Kidney tubule cell (primary cell): ENCODE data around the gene RASAL2.
A peak's percentile ranks its signal among the peaks of the same experiment; 100 is the strongest.
"Not testable (repeated sequence)": the region's sequence is repeated elsewhere in the genome, so short reads cannot be mapped to it uniquely, and the experiment has no call there.

ENCODE experiments used
- DNase-seq: peaks from one replicate; pipeline ENCODE4 v3.0.0-alpha.2; 2018; ENCODE audit warnings: low spot score

Gene RASAL2

DNA sequence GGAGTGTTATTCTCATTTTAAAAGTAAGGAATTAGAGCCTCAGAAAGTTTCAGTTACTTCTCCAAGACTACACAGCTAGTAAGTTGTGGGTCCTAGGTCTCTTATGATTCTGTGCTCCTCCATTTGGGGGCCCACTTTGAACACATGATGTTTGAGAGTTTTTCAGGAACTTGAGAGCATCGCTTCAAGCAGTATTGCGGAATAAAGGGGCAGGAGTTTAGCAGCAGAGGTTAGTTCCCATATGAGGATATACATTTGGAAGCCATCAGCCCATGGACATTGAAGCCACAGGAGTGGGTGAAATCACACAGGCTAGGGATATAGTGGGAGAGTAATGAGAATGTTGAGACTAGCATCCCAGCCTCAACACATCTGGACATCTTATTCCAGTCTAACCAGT lies 143.2 kb downstream of the RASAL2 start:
- DNase-seq = no peak

DNA sequence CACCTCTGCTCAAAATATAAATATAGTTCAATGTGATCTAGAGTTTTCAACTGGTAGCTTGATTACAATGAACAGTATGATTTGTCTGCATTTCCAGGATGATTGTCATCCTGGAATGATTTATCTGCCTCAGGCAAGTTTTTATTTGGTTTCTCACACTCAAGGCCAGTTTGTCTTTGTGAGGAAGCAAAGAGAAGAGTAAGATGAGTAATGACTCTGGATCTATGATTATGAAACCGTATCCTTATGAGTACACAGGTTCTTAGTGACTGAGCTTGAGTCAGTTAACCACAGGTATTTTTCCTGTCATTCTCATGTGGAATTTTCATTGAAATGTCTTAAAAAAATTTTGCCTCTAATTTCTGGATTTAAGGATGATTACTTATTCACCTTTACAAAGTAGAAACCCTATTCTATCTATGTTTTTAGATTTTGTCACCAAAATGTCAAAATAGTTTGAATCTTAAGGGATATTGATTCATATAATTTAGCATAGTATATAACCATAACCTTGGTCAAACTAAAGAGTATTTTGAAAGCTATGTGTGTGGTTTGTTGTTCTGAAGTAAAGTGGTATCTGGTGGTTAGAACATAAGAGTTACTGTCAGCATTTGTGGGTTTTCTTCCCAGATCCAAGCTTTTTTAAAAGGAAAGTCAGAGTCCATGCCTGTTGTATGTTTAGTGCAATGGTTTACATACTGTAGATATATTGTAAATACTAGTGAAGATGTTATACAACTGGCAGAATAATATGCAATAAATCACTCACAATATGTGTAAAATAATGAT lies 145.0 kb downstream of the RASAL2 start:
- DNase-seq = peak; percentile 99

DNA sequence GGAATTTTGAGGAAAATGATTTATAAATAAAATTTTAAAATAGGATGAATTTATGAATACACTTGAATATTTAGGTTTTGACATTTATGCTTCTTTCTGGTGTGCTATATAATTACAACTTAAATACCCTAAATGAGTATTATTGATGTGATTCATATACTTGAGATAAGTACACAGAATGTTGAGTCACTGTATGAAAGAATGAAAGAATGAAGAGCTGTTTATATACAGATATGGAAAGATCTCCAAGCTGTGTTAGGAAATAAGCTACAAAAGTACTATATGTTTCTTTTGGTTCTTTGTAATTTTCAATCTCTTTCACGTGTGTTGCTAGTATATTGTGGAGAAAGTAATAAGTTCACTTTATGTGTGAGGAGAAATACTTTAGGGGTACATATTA lies 147.2 kb downstream of the RASAL2 start:
- DNase-seq = peak; percentile 36

DNA sequence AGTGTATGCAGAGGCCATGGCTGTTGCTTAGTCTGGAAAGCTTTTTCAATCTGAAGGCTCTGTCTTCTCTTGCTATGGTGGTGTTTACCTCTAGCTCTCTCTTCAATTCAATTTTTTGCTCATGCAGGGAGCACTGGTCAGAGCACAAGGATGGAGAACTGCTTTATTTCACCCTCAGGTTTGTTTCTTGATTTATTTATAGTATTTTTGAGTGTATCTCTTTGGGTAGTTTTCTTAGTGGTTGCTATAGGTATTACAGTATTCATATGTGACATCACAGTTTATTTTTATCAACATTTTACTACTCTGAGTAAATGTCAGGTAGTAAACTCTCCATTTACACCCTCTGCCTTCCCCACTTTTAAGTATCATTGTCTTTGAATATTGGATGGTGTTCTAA lies 147.9 kb downstream of the RASAL2 start:
- no peak for DNase-seq

DNA sequence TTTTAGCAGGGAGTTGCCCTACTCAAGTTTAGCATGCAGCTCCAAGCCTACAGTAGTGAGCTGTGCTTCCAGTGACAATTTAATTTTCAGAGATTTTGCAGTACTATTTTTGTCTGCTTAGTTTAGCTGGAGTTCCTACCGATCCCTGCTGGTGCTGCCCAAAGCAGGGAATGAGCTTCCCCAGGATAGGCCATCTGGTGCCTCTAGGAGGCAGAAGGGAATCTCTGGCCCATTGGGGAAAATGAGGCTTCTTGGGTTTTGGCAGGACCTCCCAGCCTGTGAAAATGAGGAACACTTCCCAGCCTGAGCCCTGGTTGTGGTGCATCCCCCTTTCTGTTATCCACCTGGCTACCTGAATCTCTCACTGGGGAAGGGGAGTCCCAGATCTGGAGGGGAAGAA lies 149.2 kb downstream of the RASAL2 start:
- no peak for DNase-seq

DNA sequence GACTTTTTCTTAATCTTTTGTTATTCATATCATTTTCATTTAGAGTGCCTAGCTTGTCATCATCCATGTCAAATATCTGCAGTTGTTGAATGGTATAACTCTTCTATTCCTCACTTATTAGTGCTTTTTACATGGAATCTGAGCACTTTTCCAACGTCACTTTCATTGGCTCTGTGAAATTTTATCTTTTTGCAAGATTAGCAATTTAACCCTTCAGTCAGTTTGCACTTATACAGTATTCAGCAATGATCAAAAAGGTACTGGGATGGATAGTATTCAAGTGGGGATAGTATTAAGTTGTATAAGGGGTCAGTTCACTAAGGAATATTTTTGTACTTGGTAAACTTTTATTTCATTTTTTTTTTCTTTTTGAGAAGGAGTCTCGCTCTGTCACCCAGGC lies 150.0 kb downstream of the RASAL2 start:
- DNase-seq = no peak

DNA sequence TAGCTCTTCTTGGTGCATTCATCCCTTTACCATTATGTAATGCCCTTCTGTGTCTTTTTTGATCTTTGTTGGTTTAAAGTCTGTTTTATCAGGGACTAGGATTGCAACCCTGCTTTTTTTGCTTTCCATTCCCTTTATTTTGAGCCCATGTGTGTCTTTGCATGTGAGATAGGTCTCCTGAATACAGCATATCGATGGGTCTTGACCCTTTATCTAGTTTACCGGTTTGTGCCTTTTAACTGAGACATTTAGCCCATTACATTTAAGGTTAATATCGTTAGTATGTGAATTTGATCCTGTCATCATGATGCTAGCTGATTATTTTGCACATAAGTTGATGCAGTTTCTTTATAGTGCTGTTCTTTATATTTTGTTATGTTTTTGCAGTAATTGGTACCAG lies 154.4 kb downstream of the RASAL2 start:
- DNase-seq = not testable (repeated sequence)

DNA sequence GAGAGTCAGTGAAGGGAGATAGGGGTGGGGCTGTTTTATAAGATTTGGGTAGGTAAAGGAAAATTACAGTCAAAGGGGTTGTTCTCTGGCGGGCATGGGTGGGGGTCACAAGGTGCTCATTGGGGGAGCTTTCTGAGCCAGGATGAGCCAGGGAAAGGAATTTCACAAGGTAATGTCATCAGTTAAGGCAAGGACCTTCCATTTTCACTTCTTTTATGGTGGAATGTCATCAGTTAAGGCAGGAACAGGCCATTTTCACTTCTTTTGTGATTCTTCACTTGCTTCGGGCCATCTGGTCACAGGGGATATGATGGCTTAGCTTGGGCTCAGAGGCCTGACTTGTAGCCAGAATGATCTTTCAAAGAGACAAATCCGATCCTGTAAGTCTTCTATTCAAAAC lies 159.7 kb downstream of the RASAL2 start:
- not testable (repeated sequence) for DNase-seq

DNA sequence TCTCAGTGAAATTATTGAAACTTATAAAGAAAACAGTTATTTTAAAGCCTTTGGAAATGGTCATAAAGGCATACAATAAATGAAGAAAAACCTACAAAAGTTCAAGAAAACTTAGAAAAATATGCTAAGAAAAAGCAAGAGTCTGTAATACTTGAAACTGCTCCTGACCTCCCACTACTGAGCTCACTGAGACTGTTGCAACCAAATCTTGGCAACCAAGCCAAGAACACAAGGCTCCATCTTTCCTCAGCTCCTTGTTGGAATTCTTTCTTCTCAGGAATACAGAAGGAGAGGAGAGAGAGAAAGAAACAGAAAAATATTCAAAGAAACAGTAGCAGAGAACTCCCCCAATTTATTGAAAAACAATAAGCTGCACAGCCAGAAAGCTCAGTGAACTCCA lies 160.5 kb downstream of the RASAL2 start:
- no peak for DNase-seq

DNA sequence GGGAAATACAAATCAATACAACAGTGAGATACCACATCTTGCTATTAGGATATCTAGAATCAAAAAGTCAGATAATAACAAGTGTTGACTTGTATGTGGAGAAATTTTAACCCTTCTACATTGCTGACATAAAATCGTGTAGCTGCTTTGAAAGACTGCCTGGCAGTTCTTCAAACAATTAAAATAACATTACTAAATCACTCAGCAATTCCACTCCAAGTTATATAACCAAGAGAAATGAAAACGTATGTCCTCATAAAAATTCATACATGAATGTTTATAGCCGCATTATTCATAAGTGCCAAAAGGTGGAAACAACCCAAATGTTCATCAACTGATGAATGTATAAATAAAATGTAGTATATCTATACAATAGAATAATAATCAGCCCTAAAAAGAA lies 164.6 kb downstream of the RASAL2 start:
- no peak for DNase-seq

DNA sequence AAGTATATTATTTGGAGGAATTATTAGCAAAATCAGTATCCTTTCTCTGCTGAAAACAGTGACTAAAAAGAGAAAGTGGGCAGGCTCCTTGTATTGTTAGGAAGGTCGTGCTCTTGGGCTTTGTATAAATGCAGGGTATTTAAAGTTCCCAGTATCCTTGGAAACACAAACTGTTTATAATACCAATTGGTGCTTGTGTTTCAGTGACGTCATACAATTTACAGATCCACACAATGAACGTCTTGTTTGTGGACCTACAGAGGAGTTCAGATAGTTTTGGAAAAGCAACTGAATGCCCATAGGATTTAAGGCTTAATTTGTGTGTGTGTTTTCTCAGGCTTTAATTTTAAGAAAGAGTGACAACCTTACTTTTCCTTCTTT lies 168.2 kb downstream of the RASAL2 start:
- no peak for DNase-seq

DNA sequence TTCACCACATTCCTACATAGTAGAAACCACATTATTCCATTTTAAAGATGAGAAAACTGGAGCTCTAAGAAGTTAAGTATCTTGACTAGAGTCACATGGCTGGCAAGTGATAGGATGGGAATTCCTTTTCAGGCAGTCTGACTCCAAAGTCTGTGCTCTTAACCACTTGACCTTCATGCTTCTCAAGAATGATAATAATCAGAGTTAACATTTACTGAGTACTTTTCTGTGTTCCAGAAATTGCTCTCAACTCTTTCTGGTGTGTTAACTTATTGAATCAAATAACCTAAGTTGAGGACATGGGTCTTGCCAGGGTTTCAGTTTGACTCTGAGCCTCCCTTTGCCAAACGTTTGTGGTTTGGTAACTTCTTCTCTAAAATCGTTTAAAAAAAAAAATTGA lies 169.4 kb downstream of the RASAL2 start:
- no peak for DNase-seq

DNA sequence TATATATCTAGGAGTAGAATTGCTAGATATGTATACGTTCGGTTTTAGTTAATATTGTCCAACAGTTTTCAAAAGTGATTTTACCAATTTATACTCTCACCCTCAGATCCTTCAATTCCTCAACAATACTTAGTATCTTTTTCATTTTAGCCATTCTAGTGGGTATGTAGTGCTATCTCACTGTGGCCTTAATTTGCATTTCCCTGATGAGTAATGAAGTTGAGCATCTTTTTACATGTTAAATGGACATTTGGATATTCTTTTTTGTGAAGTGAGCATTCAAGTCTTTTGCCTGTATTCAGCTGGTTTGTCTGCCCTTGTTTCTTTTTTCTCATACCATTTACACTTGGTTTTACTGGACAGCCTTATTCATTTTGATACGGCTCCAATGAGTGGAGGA lies 172.2 kb downstream of the RASAL2 start:
- DNase-seq = no peak

DNA sequence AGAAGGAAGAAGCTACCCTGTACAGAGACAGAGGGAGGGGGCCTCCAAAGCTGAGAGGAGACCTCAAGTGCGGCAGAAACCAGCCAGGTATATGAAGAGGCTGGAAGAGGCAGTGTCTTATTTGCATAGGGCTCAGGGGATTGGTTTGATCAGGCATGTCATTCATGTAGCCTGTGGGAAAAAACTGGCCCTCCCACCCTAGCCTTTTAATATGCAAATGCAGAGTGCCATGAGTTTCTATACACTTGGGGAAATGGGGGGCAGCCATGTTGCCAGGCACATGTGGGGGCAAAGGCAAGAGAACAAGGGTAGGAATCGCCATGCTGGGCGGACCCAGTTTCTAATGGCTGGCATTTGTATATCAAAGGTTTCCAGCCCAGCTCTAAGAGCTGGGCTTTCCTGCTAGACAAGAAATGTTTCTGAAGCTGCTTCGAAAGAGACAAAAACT lies 172.7 kb downstream of the RASAL2 start:
- DNase-seq = no peak

DNA sequence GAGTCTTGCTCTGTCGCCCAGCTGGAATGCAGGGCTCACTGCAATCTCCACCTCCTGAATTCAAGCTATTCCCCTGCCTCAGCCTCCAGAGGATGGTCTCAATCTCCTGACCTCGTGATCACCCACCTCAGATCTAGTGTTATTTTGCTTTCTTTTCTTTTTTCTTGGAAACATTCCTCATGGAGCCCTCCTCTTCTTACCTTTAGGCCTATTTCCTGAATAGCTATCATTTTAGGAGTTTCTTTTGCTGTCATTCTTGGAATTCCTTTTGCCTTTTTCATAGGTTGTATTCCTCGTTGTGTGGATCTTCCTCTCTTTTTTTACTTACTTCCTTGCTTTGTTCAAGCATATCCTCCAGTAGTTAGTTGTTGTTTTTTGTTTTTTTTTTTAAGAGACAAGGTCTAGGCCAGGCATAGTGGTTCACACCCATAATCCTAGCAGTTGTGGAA lies 173.8 kb downstream of the RASAL2 start:
- peak; percentile 95 for DNase-seq

DNA sequence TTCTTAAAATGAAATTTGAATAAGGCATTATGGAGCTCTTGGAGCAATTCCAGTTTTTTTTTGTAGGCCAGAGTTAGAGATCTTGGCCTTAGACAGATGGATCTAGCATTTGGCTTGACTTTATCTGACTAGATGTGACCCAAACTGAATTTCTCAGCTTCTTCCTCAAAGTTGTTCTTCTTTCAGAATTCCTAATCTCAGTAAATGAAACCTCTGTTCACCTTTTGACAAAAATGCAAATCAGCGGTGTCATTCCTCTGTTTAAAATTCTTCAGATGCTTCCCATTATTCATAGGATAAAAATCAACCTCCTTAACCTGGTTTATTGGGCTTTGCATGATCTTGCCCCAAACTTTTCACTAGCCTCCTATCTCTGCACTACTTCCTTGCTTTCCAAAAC lies 177.6 kb downstream of the RASAL2 start:
- peak; percentile 65 for DNase-seq

DNA sequence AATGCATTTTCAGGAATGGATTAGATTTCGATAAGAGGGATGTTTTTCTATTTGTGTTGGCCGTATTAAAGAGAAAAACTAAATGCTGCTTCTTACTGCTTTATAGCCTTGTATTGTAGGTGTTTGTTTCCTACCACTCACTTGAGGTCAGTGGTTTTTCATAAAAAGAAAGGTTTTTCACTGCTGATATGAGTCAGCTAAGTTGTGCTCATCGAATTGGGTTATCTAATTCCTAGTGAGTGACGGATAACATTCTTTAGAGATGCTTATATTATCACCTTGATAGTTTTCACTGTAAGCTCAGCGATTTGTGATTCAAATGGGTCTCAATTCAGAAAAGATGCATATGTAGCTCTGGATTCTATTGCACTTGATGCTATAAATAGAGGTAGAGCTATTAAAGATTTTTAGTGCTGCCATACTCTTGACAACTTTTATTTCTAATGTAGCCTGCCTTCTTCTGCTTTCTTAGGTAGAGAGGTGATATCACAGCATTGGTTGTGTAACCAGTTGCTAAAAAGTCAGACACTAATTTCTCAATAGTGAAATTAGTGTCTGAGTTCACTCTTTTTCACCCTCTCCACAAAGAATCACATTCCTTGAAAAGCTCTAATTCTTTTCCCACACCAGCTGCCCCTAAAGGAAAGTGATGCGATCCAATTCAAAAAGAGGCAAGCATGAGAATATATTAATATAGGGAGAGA lies 180.0 kb downstream of the RASAL2 start:
- peak; percentile 79 for DNase-seq

DNA sequence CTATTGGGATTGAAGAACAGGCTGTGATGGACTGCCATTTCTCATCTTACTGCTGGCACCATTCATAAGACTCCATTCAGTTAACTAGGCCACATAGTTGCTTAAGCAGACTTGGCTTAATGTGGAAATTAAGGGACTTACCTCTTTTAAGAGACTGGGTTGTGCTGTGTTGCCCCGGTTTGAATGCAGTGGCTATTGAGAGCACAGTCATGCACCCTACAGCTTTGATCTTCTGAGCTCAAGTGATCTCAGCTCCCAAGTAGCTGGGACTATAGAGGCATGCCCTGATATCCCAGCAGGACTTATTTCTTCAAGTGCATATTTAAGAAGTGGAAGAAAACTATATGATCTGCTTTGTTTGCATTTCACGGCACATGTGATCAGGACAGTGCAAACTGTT lies 181.1 kb downstream of the RASAL2 start:
- DNase-seq = peak; percentile 36

DNA sequence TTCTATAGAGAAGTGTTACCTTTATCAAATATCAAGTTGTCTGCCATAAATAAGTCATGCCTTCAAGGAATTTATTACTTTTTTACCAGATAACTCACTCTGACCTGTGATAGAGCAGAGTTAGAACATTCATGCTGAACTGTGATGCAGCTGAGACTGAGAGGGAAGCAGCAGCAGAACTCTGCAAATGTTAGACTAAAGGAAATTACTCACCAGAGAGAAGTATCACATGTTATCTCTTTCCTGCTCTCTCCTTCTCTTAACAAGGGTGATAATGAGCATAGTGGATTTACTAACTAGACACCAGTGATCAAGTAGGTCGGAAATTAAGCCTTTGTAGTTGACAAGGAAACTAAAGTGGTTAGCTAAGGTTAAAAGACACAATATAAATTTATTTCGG lies 181.6 kb downstream of the RASAL2 start:
- peak; percentile 60 for DNase-seq

DNA sequence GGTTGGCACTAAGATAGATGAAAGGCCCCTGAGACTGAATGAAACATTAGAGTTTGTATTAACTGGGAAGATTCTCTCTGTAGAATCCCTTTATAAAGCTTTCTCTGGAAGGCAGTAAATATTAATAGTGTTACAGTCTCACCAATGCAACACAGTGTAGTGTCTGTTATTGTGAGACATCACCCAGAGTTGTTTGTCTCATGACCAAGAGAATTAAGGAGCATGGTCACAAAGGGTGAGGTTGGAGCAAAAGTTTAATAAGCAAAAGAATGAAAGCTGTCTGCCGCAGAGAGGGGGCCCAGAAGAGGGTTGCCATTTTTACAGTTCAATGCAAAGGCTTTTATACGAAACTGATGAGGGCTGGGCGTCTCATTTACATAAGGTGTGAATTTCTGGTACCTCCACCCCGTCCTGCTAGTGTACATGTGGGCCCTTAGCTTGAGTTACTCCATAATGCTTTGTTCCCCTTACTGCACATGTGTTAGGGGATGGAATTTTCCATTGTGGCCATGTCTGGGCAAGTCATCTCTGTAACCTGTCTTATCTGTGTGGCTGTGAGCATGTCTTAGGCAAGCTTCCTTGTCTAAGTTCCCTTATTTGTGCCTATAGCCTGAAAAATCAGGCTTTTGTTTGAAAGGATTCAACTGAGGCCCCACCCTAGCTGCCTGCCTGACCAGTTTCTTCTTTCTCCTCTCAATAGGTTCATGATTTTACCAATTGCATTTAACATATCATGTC lies 184.1 kb downstream of the RASAL2 start:
- no peak for DNase-seq

DNA sequence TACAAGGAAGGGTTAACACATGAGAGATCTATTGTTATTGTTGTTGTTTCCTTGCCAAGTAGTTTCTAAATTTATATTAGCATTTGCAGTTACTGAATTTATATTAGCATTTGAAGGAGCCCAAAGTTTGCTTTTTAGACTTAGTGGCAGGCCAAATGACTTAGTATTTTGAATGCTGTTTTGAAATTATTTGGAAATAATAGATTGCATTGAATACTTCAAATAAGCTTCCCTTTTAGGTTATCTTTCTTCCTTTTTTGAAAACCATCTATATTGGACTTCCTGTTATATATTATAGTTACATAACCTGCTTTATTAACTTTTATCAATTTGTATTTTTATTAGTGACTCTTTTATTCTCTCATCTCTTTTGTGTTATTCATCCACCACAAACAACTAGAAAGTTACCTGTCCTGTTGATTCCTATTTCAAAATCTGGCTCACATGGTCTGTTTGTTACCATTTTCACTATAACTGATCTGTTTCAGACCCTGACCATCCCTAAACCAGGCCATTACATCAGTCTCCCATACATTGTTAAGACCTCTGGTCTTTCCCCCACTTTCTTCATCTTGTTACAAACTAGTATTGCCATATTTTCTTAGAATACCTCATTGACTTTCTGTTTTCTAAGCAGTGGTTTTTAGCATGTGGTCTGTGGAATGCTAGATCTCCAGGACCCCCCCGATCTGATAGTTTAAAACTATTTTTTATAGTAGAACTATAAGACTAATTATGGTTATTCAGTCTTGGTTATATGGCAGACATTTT lies 185.2 kb downstream of the RASAL2 start:
- DNase-seq = no peak

DNA sequence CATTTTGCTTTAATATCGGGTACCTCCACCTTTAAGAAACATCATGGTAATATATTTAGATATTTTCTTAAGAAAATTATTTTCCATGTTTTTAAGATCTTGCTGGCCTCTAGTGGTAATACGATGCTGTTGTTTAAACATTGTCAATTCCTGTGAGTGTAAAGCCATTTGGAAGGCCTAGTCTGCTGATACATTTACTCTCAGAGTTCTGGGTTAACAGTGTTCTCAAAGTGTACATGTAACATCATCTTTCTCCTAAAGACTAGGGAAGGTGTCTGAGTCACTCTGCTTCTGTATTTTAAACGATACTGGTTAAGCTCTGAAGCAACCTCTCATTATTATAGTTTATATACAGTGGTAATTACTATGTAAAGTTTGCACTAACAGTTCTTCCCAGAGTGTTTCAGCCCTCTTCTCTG lies 189.1 kb downstream of the RASAL2 start:
- DNase-seq = peak; percentile 59
